Spinal cord (tissue), 10 donors: Measurements from ENCODE around the gene STIP1. TPM values are rescaled to one million over a fixed set of nuclear protein-coding genes. Genes with fewer than 3 reads are reported as not detected.

Experiments
- DNase-seq, 6 donors: peaks; one replicate each; pipeline versions ENCODE4 v3.0.0 to v3.0.0-alpha.2; 2013 to 2015; ENCODE audit warnings: low spot score in 6 of 6, low read depth in 4 of 6
- H3K27ac ChIP-seq: one replicate; pipeline ENCODE4 v1.5.1; 2013; ENCODE audit warnings: low read depth, low read length, control low read depth
- H3K27me3 ChIP-seq: one replicate; pipeline ENCODE4 v1.6.1; 2013; ENCODE audit warnings: low read length; ENCODE audit not compliant: control insufficient read depth, insufficient read depth
- H3K36me3 ChIP-seq: one replicate; pipeline ENCODE4 v1.6.1; 2013; ENCODE audit warnings: low read length; ENCODE audit not compliant: control insufficient read depth, insufficient read depth
- H3K4me1 ChIP-seq: one replicate; pipeline ENCODE4 v1.6.1; 2013; ENCODE audit warnings: low read length; ENCODE audit not compliant: control insufficient read depth, insufficient read depth
- H3K4me3 ChIP-seq: one replicate; pipeline ENCODE4 v1.5.1; 2013; ENCODE audit warnings: low read depth, low read length, control low read depth
- H3K9me3 ChIP-seq: one replicate; pipeline ENCODE4 v1.6.1; 2013; ENCODE audit warnings: low read length; ENCODE audit not compliant: control insufficient read depth, insufficient read depth
- WGBS: methylation state at CpG from one replicate; pipeline ENCODE4 v1.1.5; 2013; ENCODE audit warnings: missing lambda C conversion rate; ENCODE audit not compliant: insufficient coverage; 5-methylcytosine and 5-hydroxymethylcytosine counted together
- polyA plus RNA-seq, 2 donors: library from polyadenylated mRNA; unstranded; fragments of 120-200 nt; gene quantifications; one replicate each; pipeline ENCODE4 v1.2.1, GENCODE V29; 2013; ENCODE audit not compliant: insufficient read length in 2 of 2
- total RNA-seq, 2 donors: library from RNA; depleted of rRNA in 1 of 2; stranded (reverse); fragments of 120-200 nt in 1 of 2; fragments of >200 nt in 1 of 2; gene quantifications; one replicate each; pipeline versions ENCODE4 v1.2.3 to v1.2.4, GENCODE V29; 2013 to 2014
- donor health status: healthy.

STIP1 gene
- total and polyA plus RNA-seq, 4 donors, result 99.0 to 184 (median 145) TPM

DNA sequence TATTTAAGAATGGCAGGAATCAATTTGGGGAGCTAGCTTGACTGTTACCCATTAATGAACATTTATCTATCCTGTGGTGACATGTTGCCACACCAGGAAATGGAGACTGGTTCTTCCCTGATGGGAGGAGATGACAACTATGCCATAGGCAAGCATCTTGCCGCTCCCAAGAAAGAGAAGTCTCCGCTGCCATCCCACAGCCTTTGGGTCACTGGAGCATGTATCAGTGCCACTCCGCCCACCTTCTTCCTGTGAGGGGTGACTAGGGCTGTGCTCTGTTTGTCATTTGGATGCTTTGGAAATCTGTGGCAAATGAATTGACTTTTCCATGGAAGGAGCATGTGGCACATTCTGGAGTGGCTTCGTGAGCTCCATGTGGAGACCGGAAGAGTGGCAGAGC is 6.5 kb downstream of the STIP1 start:
- H3K27ac ChIP-seq, result no peak overlapping the region
- peaks cover 60% of the 10 kb centered on the region for H3K36me3 ChIP-seq
- H3K27me3 ChIP-seq, result no peaks in the 10 kb centered on the region
- no peak for DNase-seq
- peaks cover 4% of the 10 kb centered on the region for H3K4me1 ChIP-seq
- no peaks in the 10 kb centered on the region for H3K9me3 ChIP-seq
- WGBS, result 96% methylated on average over 5 of the region's 5 CpGs
- H3K4me3 ChIP-seq, result no peak overlapping the region

DNA sequence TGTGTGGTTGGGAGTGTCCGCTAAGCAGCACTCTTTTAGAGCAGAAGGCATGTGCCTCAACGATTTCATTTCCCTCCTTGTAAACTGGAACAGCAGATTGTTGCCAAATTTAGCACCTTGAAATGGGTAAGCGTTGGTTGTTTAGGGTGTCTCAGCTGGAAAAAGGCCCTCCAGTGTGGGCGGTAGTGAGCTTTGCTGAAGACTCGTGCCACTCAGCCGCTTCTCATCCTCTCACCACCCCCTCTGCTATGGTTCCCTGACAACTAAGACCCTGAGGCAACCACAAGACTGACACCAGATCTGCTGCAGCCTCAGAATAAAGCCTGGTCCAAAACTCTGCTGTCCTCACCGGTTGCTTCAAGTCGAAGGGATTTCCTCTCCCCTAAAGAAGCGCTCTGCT is 10.7 kb downstream of the STIP1 start:
- no peak for DNase-seq

DNA sequence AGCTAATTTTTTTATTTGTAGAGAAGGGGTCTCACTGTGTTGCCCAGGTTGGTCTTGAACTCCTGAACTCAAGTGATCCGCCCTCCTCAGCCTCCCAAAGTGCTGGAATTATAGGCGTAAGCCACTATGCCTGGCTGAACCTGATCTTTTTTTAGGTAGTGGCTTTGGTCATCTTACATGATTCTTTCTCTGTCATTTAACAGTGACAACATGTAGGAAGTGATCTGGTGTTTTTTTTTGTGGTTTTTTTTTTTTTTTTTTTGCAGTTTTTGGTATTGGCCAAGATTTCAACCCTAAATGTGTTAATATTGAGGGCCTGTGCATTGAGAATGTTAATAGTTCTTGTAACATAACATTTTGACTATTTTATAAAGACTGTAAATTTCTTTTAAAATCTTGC is 12.5 kb downstream of the STIP1 start:
- no peaks in the 10 kb centered on the region for H3K27me3 ChIP-seq
- WGBS, result no CpG with 5 or more reads among the region's 2 CpGs
- H3K9me3 ChIP-seq, result no peaks in the 10 kb centered on the region
- no peaks in the 10 kb centered on the region for H3K4me1 ChIP-seq
- no peak overlapping the region for H3K27ac ChIP-seq
- no peak overlapping the region for H3K4me3 ChIP-seq
- no peak for DNase-seq
- H3K36me3 ChIP-seq, result peaks cover 88% of the 10 kb centered on the region

More for the DNA sequence above, 10.7 kb downstream of the STIP1 start:
- peaks cover 82% of the 10 kb centered on the region for H3K36me3 ChIP-seq
- H3K4me1 ChIP-seq, result no peaks in the 10 kb centered on the region
- no peak overlapping the region for H3K4me3 ChIP-seq
- H3K9me3 ChIP-seq, result no peaks in the 10 kb centered on the region
- no peaks in the 10 kb centered on the region for H3K27me3 ChIP-seq
- WGBS, result 91% methylated on average over 4 of the region's 9 CpGs
- no peak overlapping the region for H3K27ac ChIP-seq

DNA sequence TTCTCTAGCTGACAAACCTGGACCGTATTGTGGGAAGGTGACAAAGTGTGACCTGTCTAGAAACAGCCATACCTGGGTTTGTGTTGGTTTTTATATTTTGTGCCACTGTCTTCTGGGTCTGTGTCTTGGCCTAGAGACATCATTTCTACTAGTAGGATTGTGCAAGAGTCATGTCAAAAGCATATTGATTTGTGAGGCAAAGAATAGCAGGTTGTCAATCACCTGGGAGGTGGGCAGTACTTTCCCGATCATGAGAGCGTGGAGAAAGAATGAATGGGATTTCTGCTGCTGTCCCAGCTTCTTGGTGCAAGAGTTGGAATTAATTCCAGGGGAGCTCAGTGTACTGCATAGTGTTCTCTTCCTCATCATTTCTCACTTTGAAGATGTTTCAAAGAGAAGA is 15.6 kb downstream of the STIP1 start:
- no peak overlapping the region for H3K27ac ChIP-seq

DNA sequence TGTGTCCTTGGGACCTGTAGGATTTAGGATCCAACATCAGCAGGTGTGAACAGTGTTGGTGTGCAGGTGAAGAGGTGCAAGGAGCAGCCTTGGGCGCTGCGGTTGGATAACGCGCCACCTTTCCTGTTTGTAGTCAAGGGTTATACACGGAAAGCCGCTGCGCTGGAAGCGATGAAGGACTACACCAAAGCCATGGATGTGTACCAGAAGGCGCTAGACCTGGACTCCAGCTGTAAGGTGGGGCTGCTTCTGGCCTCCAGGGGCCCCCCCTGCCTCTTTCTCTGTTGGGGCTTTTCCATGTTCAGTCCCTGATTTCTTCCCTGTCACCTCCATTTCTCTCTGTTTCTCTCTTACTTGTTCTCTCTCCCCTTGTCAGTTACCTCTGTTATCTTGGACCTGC is 17.0 kb downstream of the STIP1 start:
- Histone ChIP-seq H3K4me3 (no peak overlapping the region), H3K36me3 (peaks cover 96% of the 10 kb centered on the region), H3K9me3 (no peaks in the 10 kb centered on the region), H3K27me3 (no peaks in the 10 kb centered on the region), H3K4me1 (peaks cover 10% of the 10 kb centered on the region), H3K27ac (no peak overlapping the region)
- WGBS, result 94% methylated on average over 8 of the region's 9 CpGs
- DNase-seq, result no peak

More for the DNA sequence above, 15.6 kb downstream of the STIP1 start:
- no peak for DNase-seq
- Histone ChIP-seq H3K9me3 (no peaks in the 10 kb centered on the region), H3K27me3 (no peaks in the 10 kb centered on the region), H3K36me3 (peaks cover 95% of the 10 kb centered on the region), H3K4me1 (peaks cover 5% of the 10 kb centered on the region), H3K4me3 (no peak overlapping the region)
- WGBS, result 100% methylated on average over 1 of the region's 3 CpGs

DNA sequence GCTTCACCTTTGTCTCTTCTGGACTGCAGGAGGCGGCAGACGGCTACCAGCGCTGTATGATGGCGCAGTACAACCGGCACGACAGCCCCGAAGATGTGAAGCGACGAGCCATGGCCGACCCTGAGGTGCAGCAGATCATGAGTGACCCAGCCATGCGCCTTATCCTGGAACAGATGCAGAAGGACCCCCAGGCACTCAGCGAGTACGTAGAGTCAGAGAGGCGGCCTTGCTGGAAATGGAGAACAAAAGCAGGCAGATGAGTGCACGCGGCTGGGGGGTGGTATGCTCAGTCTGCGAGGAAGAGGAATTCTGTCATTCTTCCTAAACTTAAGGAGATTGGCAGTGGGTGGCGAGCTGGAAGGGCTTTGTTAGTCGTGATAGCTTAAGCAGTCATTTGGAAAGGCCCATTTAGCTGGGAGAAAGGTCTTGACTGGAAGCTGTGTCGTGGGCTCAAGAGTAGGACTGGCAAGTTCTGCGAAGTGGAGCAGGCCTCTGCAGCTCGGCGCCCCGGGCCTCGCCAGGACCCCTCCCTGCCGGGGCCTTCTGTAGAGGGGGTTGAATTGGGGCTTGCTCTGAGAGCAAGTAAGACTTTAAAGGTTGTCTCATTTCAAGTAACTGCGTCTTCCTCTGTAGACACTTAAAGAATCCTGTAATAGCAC is 17.6 kb downstream of the STIP1 start:
- DNase-seq, result no peak
- Histone ChIP-seq H3K27me3 (no peaks in the 10 kb centered on the region), H3K4me1 (peaks cover 12% of the 10 kb centered on the region), H3K9me3 (no peaks in the 10 kb centered on the region), H3K4me3 (no peak overlapping the region), H3K36me3 (peaks cover 96% of the 10 kb centered on the region), H3K27ac (no peak overlapping the region)
- 85% methylated on average over 23 of the region's 27 CpGs for WGBS

DNA sequence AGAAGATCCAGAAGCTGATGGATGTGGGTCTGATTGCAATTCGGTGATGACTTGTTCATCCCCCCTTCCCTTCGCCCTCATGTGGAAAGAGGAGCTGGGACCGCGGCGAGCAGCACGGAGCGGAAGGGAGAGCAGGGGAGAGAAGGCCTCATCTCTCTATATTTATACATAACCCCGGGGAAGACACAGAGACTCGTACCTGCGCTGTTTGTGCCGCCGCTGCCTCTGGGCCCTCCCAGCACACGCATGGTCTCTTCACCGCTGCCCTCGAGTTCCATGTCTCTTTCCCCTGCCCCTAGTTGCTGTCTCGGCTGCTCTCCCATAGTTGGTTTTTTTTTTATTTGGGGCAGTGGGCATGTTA is 18.1 kb downstream of the STIP1 start:
- WGBS, result 87% methylated on average over 8 of the region's 16 CpGs
- H3K9me3 ChIP-seq, result no peaks in the 10 kb centered on the region
- no peak overlapping the region for H3K4me3 ChIP-seq
- H3K27ac ChIP-seq, result no peak overlapping the region
- H3K36me3 ChIP-seq, result peaks cover 96% of the 10 kb centered on the region
- H3K27me3 ChIP-seq, result no peaks in the 10 kb centered on the region
- no peak for DNase-seq
- peaks cover 18% of the 10 kb centered on the region for H3K4me1 ChIP-seq

DNA sequence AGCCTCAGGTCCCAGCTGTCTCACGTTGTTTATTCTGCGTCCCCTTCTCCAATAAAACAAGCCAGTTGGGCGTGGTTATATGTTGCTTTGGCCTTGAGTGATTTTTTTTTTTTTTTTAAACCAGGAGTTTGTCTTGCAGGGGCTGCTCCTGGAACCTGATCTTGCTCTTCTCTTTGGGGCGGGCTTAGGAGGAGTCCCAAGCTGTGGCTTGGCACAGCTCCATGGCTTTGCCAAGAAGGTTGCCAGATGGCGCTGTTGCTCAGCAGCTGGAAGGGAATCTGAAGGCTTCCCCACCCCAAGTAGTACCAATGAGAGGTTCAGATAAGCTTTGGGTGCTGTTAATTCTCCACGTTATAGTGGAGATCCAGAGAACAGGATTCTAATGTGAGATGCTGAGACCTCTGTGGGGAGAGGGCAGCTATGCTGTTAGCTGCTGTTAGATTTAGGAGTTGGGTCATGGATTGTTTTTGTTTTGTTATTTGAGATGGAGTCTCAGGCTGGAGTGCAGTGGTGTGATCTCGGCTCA is 18.6 kb downstream of the STIP1 start:
- no peak overlapping the region for H3K27ac ChIP-seq
- H3K4me1 ChIP-seq, result peaks cover 22% of the 10 kb centered on the region

DNA sequence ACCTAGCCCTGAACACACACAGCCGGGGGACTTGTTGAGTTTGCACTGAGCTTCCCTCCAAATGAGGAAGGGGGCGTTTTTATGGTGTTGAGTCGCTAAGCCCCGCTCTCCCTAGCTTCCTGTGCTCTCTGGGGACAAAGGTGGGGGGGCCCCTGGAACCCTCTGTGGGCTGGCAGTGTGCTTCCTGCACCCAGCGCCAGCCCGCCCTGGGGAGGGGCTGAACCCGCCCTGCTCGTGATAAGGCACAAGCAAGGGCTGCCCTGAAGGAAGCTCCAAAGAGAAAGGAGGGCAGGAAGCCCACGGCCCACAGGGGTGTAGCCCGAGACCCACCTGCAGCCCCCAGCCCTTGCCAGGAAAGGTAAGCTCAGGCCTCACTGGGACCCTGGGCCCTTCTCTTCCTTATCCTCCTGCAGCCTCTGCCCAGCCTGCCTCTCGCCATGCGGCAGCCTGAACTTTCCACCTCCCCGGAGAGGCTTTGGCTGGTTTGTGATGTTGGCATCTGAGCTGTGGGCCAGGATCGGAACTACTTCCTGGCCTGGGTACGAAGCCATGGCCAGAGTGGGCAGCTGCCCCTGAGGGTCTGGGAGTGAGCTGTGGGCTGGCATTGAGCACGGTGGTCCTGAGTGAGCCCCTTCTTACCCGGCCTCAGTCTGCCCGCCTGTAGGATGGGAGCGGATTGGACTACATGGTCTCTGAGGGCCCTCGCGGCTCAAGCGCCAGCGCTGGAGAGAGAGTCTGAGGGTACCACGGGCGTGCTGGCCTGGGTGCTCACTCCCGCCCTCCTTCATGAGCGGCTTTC is 20.7 kb downstream of the STIP1 start, which contains the start of gene FERMT3:
FERMT3 (plus strand) TSS at position 265 of the 799 bp plus-strand sequence. CDS start 644 bp downstream, outside the sequence.
- H3K27ac ChIP-seq, result peak within 1 kb of the TSS; percentile 75
- H3K4me3 ChIP-seq, result no peak within 1 kb of the TSS
- H3K27me3 ChIP-seq, result no peaks in the 10 kb centered on the region
- H3K9me3 ChIP-seq, result no peaks in the 10 kb centered on the region
- no peak for DNase-seq
- peaks cover 23% of the 10 kb centered on the region for H3K4me1 ChIP-seq
- H3K36me3 ChIP-seq, result peaks cover 91% of the 10 kb centered on the region
- 86% methylated on average over 23 of the region's 27 CpGs for WGBS

More for the DNA sequence above, 18.6 kb downstream of the STIP1 start:
- peak in 5 of 6 donors; percentile 53 to 93 (median 77) for DNase-seq
- Histone ChIP-seq H3K36me3 (peaks cover 96% of the 10 kb centered on the region), H3K9me3 (no peaks in the 10 kb centered on the region), H3K4me3 (no peak overlapping the region), H3K27me3 (no peaks in the 10 kb centered on the region)
- WGBS, result 8% methylated on average over 2 of the region's 7 CpGs
